Mononuclear cell (primary cell): Measurements from ENCODE around the gene FABP1. TPM values are rescaled to one million over a fixed set of nuclear protein-coding genes. Genes with fewer than 3 reads are reported as not detected.
A peak's percentile ranks its signal among the peaks of the same experiment; 100 is the strongest.

Source experiments
- H3K27me3 ChIP-seq: 2 replicates; pipeline ENCODE4 v1.6.0; 2011; ENCODE audit warnings: low read length, control low read depth; ENCODE audit not compliant: insufficient read depth
- H3K4me1 ChIP-seq: 2 replicates; pipeline ENCODE4 v1.5.1; 2011; ENCODE audit warnings: mild to moderate bottlenecking, low read length, control low read depth; ENCODE audit not compliant: insufficient read depth
- H3K4me3 ChIP-seq: 2 replicates; pipeline ENCODE4 v1.5.1; 2011; ENCODE audit warnings: mild to moderate bottlenecking, low read length, moderate library complexity
- H3K9me3 ChIP-seq: 2 replicates; pipeline ENCODE4 v1.5.1; 2011; ENCODE audit warnings: low read depth, mild to moderate bottlenecking, control low read depth, low read length
- total RNA-seq: library from RNA; depleted of rRNA; stranded (reverse); fragments of >200 nt; gene quantifications from one replicate; pipeline ENCODE4 v1.2.3, GENCODE V29; 2012

The FABP1 gene
- total RNA-seq, result not detected

- no peaks in the 10 kb centered on the region for H3K4me1 ChIP-seq
- no peaks in the 10 kb centered on the region for H3K9me3 ChIP-seq
- no peaks in the 10 kb centered on the region for H3K27me3 ChIP-seq
- no peak within 1 kb of the TSS for H3K4me3 ChIP-seq
Observed at GRCh38 chr2:88127888-88128653, at the start of gene FABP1. Gene FABP1, minus strand, starts transcription at chr2:88128062. Its CDS starts 45 bp downstream, at chr2:88128017.

- Histone ChIP-seq H3K27me3 (no peaks in the 10 kb centered on the region), H3K9me3 (no peaks in the 10 kb centered on the region), H3K4me3 (no peak overlapping the region), H3K4me1 (no peaks in the 10 kb centered on the region)
Observed at GRCh38 chr2:88177556-88177955, 49.7 kb upstream of the FABP1 start.

GRCh38 chr2:88176352-88176984 lies 48.6 kb upstream of the FABP1 start:
- no peaks in the 10 kb centered on the region for H3K27me3 ChIP-seq

GRCh38 chr2:88172882-88173281 lies 45.0 kb upstream of the FABP1 start:
- Histone ChIP-seq H3K9me3 (no peaks in the 10 kb centered on the region), H3K4me1 (peaks cover 11% of the 10 kb centered on the region), H3K27me3 (no peaks in the 10 kb centered on the region), H3K4me3 (no peak overlapping the region)

More at GRCh38 chr2:88176352-88176984, 48.6 kb upstream of the FABP1 start:
- H3K9me3 ChIP-seq, result no peaks in the 10 kb centered on the region
- H3K4me1 ChIP-seq, result no peaks in the 10 kb centered on the region
- H3K4me3 ChIP-seq, result no peak overlapping the region

GRCh38 chr2:88171966-88172365 lies 44.1 kb upstream of the FABP1 start:
- Histone ChIP-seq H3K9me3 (no peaks in the 10 kb centered on the region), H3K4me3 (no peak overlapping the region), H3K4me1 (peaks cover 12% of the 10 kb centered on the region), H3K27me3 (no peaks in the 10 kb centered on the region)

GRCh38 chr2:88170472-88170892 lies 42.6 kb upstream of the FABP1 start:
- Histone ChIP-seq H3K27me3 (no peaks in the 10 kb centered on the region), H3K4me1 (peaks cover 12% of the 10 kb centered on the region), H3K9me3 (no peaks in the 10 kb centered on the region), H3K4me3 (peak overlapping the region; percentile 46)

GRCh38 chr2:88168386-88168785 lies 40.5 kb upstream of the FABP1 start:
- Histone ChIP-seq H3K4me1 (peaks cover 12% of the 10 kb centered on the region), H3K4me3 (no peak overlapping the region), H3K9me3 (no peaks in the 10 kb centered on the region), H3K27me3 (no peaks in the 10 kb centered on the region)

GRCh38 chr2:88167740-88168139 lies 39.9 kb upstream of the FABP1 start:
- Histone ChIP-seq H3K4me3 (no peak overlapping the region), H3K27me3 (no peaks in the 10 kb centered on the region), H3K9me3 (no peaks in the 10 kb centered on the region), H3K4me1 (peaks cover 12% of the 10 kb centered on the region)

GRCh38 chr2:88165332-88166003 lies 37.6 kb upstream of the FABP1 start:
- H3K27me3 ChIP-seq, result no peaks in the 10 kb centered on the region
- H3K4me1 ChIP-seq, result peaks cover 5% of the 10 kb centered on the region
- no peak overlapping the region for H3K4me3 ChIP-seq
- no peaks in the 10 kb centered on the region for H3K9me3 ChIP-seq

GRCh38 chr2:88161446-88162244 lies 33.8 kb upstream of the FABP1 start:
- no peaks in the 10 kb centered on the region for H3K27me3 ChIP-seq
- H3K9me3 ChIP-seq, result no peaks in the 10 kb centered on the region
- H3K4me1 ChIP-seq, result peaks cover 7% of the 10 kb centered on the region
- no peak overlapping the region for H3K4me3 ChIP-seq

GRCh38 chr2:88160517-88160916 lies 32.7 kb upstream of the FABP1 start:
- H3K27me3 ChIP-seq, result no peaks in the 10 kb centered on the region
- no peaks in the 10 kb centered on the region for H3K9me3 ChIP-seq
- peaks cover 7% of the 10 kb centered on the region for H3K4me1 ChIP-seq
- no peak overlapping the region for H3K4me3 ChIP-seq

- Histone ChIP-seq H3K4me3 (no peak overlapping the region), H3K9me3 (no peaks in the 10 kb centered on the region), H3K4me1 (peaks cover 7% of the 10 kb centered on the region), H3K27me3 (no peaks in the 10 kb centered on the region)
Observed at GRCh38 chr2:88159955-88160415, 32.1 kb upstream of the FABP1 start.

- H3K4me1 ChIP-seq, result peaks cover 7% of the 10 kb centered on the region
- H3K4me3 ChIP-seq, result no peak overlapping the region
- no peaks in the 10 kb centered on the region for H3K9me3 ChIP-seq
- no peaks in the 10 kb centered on the region for H3K27me3 ChIP-seq
Observed at GRCh38 chr2:88159481-88159880, 31.6 kb upstream of the FABP1 start.

GRCh38 chr2:88148929-88149438 lies 21.1 kb upstream of the FABP1 start:
- Histone ChIP-seq H3K27me3 (peaks cover 9% of the 10 kb centered on the region), H3K4me1 (no peaks in the 10 kb centered on the region), H3K9me3 (peaks cover 34% of the 10 kb centered on the region), H3K4me3 (no peak overlapping the region)
